Right lobe of liver (tissue), 4 donors: ENCODE results near the gene LSMEM2.
A peak's percentile ranks its signal among the peaks of the same experiment; 100 is the strongest.

ENCODE experiments used
- POLR2A ChIP-seq: fragments of 450-650 bp; IDR thresholded peaks from one replicate; pipeline ENCODE4 v1.6.1; 2017; ENCODE audit warnings: antibody characterized with exemption, mild to moderate bottlenecking
- TF ChIP-seq, protein P1 (sequence below), 4 donors: fragments of 200-600 bp in 3 of 4; fragments of 450-650 bp in 1 of 4; IDR thresholded peaks; one replicate each; pipeline versions ENCODE4 v1.5.1 to v1.8.0; 2016 to 2022; ENCODE audit warnings: antibody characterized with exemption in 4 of 4, mild to moderate bottlenecking in 2 of 4
- donor health status: DM: no; HTN: no; CAD: no.
- donor health status: DM: no; HTN: no; CAD: no.
- donor health status: DM: no; HTN: yes; CAD: no.

DNA sequence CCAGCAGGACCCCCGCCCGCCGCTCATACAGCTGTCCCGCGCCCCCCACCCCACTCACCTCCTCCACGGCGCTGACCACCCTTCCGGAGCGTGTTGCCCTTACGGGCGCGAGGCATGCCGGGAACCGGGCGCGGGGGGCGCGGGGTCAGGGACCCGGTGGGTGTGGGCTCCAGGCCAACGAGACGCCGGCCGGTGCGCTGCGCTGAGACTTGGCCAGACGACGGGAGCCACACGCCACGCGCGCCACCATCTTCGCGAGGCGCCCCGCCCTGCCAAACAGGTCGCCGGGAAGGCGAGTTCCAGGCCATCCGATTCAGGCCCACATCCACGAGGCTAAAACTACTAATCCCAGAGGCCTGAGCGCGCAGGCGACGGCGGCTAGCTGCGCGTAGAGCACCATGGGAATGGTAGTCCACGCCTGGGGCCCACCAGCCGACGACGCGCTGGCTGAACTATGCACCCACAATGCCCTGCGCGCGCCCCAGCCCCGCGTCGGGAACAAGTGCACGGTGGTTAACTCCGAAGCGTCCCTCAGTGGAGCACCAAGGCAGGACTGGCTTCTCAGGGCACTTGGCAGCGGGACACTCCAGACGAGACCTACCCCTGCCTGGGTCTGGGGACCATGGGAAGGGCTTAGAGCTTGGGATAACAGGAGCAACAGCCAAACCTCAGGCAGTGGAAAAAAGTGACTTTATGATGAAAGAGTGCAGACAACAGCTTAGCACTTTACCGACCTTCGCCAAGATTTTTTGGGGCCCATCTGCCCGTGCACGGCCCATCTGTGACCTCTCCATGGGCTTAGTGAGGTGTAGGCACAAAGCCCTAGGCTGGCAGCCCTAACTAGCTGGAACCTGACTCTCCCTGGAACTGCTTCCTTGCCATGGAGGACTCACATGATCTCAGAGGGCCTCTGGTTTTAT lies 13.5 kb downstream of the LSMEM2 start, which contains the start of gene IFRD2:
- peak; percentile 72 for TF ChIP-seq POLR2A
- TF ChIP-seq, protein P1, sequence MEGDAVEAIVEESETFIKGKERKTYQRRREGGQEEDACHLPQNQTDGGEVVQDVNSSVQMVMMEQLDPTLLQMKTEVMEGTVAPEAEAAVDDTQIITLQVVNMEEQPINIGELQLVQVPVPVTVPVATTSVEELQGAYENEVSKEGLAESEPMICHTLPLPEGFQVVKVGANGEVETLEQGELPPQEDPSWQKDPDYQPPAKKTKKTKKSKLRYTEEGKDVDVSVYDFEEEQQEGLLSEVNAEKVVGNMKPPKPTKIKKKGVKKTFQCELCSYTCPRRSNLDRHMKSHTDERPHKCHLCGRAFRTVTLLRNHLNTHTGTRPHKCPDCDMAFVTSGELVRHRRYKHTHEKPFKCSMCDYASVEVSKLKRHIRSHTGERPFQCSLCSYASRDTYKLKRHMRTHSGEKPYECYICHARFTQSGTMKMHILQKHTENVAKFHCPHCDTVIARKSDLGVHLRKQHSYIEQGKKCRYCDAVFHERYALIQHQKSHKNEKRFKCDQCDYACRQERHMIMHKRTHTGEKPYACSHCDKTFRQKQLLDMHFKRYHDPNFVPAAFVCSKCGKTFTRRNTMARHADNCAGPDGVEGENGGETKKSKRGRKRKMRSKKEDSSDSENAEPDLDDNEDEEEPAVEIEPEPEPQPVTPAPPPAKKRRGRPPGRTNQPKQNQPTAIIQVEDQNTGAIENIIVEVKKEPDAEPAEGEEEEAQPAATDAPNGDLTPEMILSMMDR (IDR thresholded peaks at IDR 0.05), result no peak
